K562 (cell line): ENCODE results near the gene NPTXR. TPM values are rescaled to one million over a fixed set of nuclear protein-coding genes. Genes with fewer than 3 reads are reported as not detected.

Source experiments
- ATAC-seq: fragments of 200-7000 bp; cut with Tn5 transposase; 3 replicates; pipeline ENCODE4 v1.9.1; 2020; ENCODE audit warnings: moderate library complexity
- BruUV-seq: library from RNA; stranded (reverse); fragments of 400-500 nt; replicated peaks from 2 replicates; lab custom pipeline; 2021; lab: Mats Ljungman, UMichigan
- CTCF ChIA-PET: fragments of 300-600 bp; formaldehyde crosslinking; extraction: SDS; loops from one replicate; lab custom pipeline; 2021; ENCODE audit warnings: low intra/inter-chr PET ratio; lab: Yijun Ruan, JAX
- POLR2A ChIA-PET: fragments of 300-600, 350-650 bp; sonication (Branson Sonifier 250); formaldehyde crosslinking; extraction: SDS; loops from one replicate; lab custom pipeline; 2021; ENCODE audit warnings: antibody characterized with exemption, inconsistent platforms; lab: Yijun Ruan, JAX
- DNase-seq, 4 experiments: peaks; one replicate each; pipeline versions ENCODE4 v3.0.0 to v3.0.0-alpha.2; 2011 to 2018; ENCODE audit warnings: low spot score in 3 of 4, mixed read lengths in 3 of 4; ENCODE audit errors: extremely low read depth in 1 of 4
- FAIRE-seq: peaks from 2 replicates; lab custom pipeline; 2011; peaks lifted over from hg19 to GRCh38; lab: Jason Lieb, UNC
- H2AFZ ChIP-seq: 2 replicates; pipeline ENCODE4 v1.6.0; 2011; ENCODE audit warnings: low read depth, low read length, control low read depth, inconsistent platforms
- H3K27ac ChIP-seq: fragments of 200-600 bp; 3 replicates; pipeline ENCODE4 v1.8.0; 2011; ENCODE audit warnings: low read depth, mild to moderate bottlenecking, control low read depth, inconsistent platforms, low read length, moderate library complexity, mixed read lengths; ENCODE audit errors: extremely low read depth
- H3K27me3 ChIP-seq, 2 experiments: fragments of 300-600 bp in 1 of 2; 2 replicates in 1 of 2; 3 replicates in 1 of 2; pipeline versions ENCODE4 v1.6.0 to v1.8.0; 2011; ENCODE audit warnings: inconsistent platforms in 2 of 2, low read length in 2 of 2, mild to moderate bottlenecking in 1 of 2, mixed read lengths in 1 of 2, moderate library complexity in 1 of 2; ENCODE audit not compliant: control insufficient read depth in 2 of 2, insufficient read depth in 2 of 2
- H3K36me3 ChIP-seq: fragments of 300-600 bp; 3 replicates; pipeline ENCODE4 v1.8.0; 2011; ENCODE audit warnings: mild to moderate bottlenecking, low read length, inconsistent platforms; ENCODE audit not compliant: control insufficient read depth, insufficient read depth
- H3K4me1 ChIP-seq, 2 experiments: fragments of 200-600 bp in 1 of 2; replicated peaks in 1 of 2; 2 replicates in 1 of 2; 3 replicates in 1 of 2; pipeline versions ENCODE4 v1.5.1 to v1.8.0; 2011; ENCODE audit warnings: inconsistent platforms in 2 of 2, low read length in 2 of 2, mild to moderate bottlenecking in 1 of 2, mixed read lengths in 1 of 2, moderate library complexity in 1 of 2; ENCODE audit not compliant: control insufficient read depth in 2 of 2, insufficient read depth in 2 of 2
- H3K4me2 ChIP-seq: 2 replicates; pipeline ENCODE4 v1.6.1; 2011; ENCODE audit warnings: low read length, control low read depth, inconsistent platforms, mixed read lengths; ENCODE audit not compliant: insufficient read depth
- H3K4me3 ChIP-seq: fragments of 200-600 bp; sonication (generic), shearing (Covaris generic); 2 replicates; pipeline ENCODE4 v1.5.1; 2016; ENCODE audit warnings: control low read depth, inconsistent platforms
- H3K79me2 ChIP-seq: fragments of 200-600 bp; 3 replicates; pipeline ENCODE4 v1.8.0; 2011; ENCODE audit warnings: low read length, inconsistent platforms; ENCODE audit not compliant: control insufficient read depth, insufficient read depth
- H3K9ac ChIP-seq, 2 experiments: 2 replicates each; pipeline versions ENCODE4 v1.6.0 to v1.6.1; 2011; ENCODE audit warnings: low read depth in 2 of 2, low read length in 2 of 2, control low read depth in 1 of 2, inconsistent platforms in 1 of 2, mild to moderate bottlenecking in 1 of 2, mixed read lengths in 1 of 2; ENCODE audit not compliant: insufficient read depth in 1 of 2
- H3K9me1 ChIP-seq: one replicate; pipeline ENCODE4 v1.6.0; 2011; ENCODE audit warnings: inconsistent platforms, mild to moderate bottlenecking, low read length, moderate library complexity; ENCODE audit not compliant: control insufficient read depth, insufficient read depth
- H3K9me3 ChIP-seq: replicated peaks from 2 replicates; pipeline ENCODE4 v1.5.1; 2011; ENCODE audit warnings: low read depth, low read length, inconsistent platforms; ENCODE audit not compliant: control insufficient read depth, insufficient read depth
- H4K20me1 ChIP-seq: replicated peaks from 2 replicates; pipeline ENCODE4 v1.6.1; 2011; ENCODE audit warnings: low read length, inconsistent platforms, mixed read lengths; ENCODE audit not compliant: control insufficient read depth, insufficient read depth
- CC2D1A ChIP-seq: fragments of 450-650 bp; IDR thresholded peaks from 2 replicates; pipeline ENCODE4 v1.6.1; 2017; ENCODE audit warnings: mild to moderate bottlenecking
- ZBTB34 ChIP-seq: fragments of 250-450 bp; sonication (Bioruptor Pico); IDR thresholded peaks from 2 replicates; pipeline ENCODE4 v1.8.0; 2021; ENCODE audit warnings: mild to moderate bottlenecking, moderate library complexity
- ZKSCAN8 ChIP-seq: fragments of 200-800 bp; sonication (Bioruptor generic); IDR thresholded peaks from 2 replicates; pipeline ENCODE4 v1.6.1; 2016; ENCODE audit warnings: missing genetic modification characterization, missing compliant biosample characterization
- WGBS: fragments of 100-300 bp; shearing (Covaris generic); methylation state at CpG from one replicate; pipeline ENCODE4 v1.1.6; 2016; ENCODE audit warnings: low coverage, mixed read lengths; ENCODE audit not compliant: insufficient coverage; ENCODE audit errors: missing lambda C conversion rate; 5-methylcytosine and 5-hydroxymethylcytosine counted together
- in situ Hi-C: fragments of 300-500 bp; cut with MboI; formaldehyde crosslinking; loops from 4 replicates; pipeline ENCODE4 v1.15.0; 2018; ENCODE audit warnings: inconsistent platforms, mixed read lengths
- intact Hi-C: fragments of 100-400 bp; cut with micrococcal nuclease; formaldehyde crosslinking; loops from 2 replicates; pipeline ENCODE4 v1.14.2; 2022
- polyA plus RNA-seq, 8 experiments: library from polyadenylated mRNA; depleted of rRNA in 4 of 8; stranded (reverse) in 5 of 8; unstranded in 3 of 8; fragments of >200 nt; fragmentation: Nextera tagmentation in 2 of 8; fragmentation: Illumina TruSeq in 1 of 8; extraction: Ambion mirVana in 2 of 8; extraction: Trizol in 1 of 8; gene quantifications; 2 replicates each; pipeline versions ENCODE4 v1.2.1 to v1.2.3, GENCODE V29; 2011 to 2014; ENCODE audit warnings: inconsistent platforms in 1 of 8, missing spikeins in 1 of 8
- total RNA-seq, 7 experiments: library from RNA; depleted of rRNA in 6 of 7; stranded (reverse); fragments of >200 nt in 6 of 7; fragmentation: Illumina TruSeq in 2 of 7; extraction: Trizol in 2 of 7; gene quantifications; 2 replicates each; pipeline versions ENCODE4 v1.2.1 to v1.2.3, GENCODE V29; 2011 to 2021; ENCODE audit warnings: low replicate concordance in 1 of 7

NPTXR gene
- total and polyA plus RNA-seq, 9 of the 15 experiments (the other 6 are each of a cell fraction or from before 2014, with no cell fraction given): 0.01 to 3.1 (median 1.1) TPM

- FAIRE-seq (no peak), DNase-seq (no peak), ATAC-seq (no peak; the same call in 2 of the 3 replicates)
- TF ChIP-seq CC2D1A (no peak), ZBTB34 (CRISPR knock-in tag) (no peak), ZKSCAN8 (peak; percentile 78; the same call in 1 of the 2 replicates)
- H3K9me1 ChIP-seq: peaks cover 2% of the 10 kb centered on the region
- H3K9ac ChIP-seq: no peak overlapping the region
- H3K79me2 ChIP-seq: no peaks in the 10 kb centered on the region; the same call in 2 of the 3 replicates
- H4K20me1 ChIP-seq: no peaks in the 10 kb centered on the region
- ChIA-PET POLR2A (interaction anchor here (0.6 kb wide), 1 partner anchor 18 kb away, joined by 4 read pairs; the partner anchor contains the start of gene NPTXR), CTCF (no interaction called here)
- H3K36me3 ChIP-seq: peaks cover 19% of the 10 kb centered on the region; the same call in 2 of the 3 replicates
- H3K27ac ChIP-seq: no peak overlapping the region
- H3K4me3 ChIP-seq: no peak overlapping the region
- BruUV-seq: no TSS peak
- H3K27me3 ChIP-seq: no peaks in the 10 kb centered on the region
- 54% methylated on average over 8 of the region's 12 CpGs for WGBS
- no peaks in the 10 kb centered on the region for H3K9me3 ChIP-seq
- in situ Hi-C loops (no loop called here), intact Hi-C loops (no loop called here)
- H3K4me2 ChIP-seq: no peak overlapping the region
- peaks cover 0 to 35% of the 10 kb centered on the region in 2 experiments; a peak in 3 of 5 replicates for H3K4me1 ChIP-seq
- no peak overlapping the region for H2AFZ ChIP-seq
These were observed 18.1 kb upstream of the NPTXR start for GRCh38 chr22:38861927-38862326.
